HL-60 (cell line): Measurements from ENCODE around the gene OR8D4.

Experiments used
- DNase-seq, 2 experiments: peaks; one replicate each; pipeline ENCODE4 v3.0.0-alpha.2; 2010 to 2020; ENCODE audit warnings: low read depth in 1 of 2, low spot score in 1 of 2
- H3K27ac ChIP-seq: fragments of 250-450 bp; sonication (Bioruptor Pico); replicated peaks from 2 replicates; pipeline ENCODE4 v1.5.1; 2020; ENCODE audit warnings: mild to moderate bottlenecking, moderate library complexity
- H3K27me3 ChIP-seq: fragments of 250-450 bp; sonication (Bioruptor Pico); 2 replicates; pipeline ENCODE4 v1.5.1; 2021; ENCODE audit warnings: mild to moderate bottlenecking, moderate library complexity; ENCODE audit not compliant: insufficient read depth, poor library complexity, severe bottlenecking
- H3K4me3 ChIP-seq: replicated peaks from 2 replicates; pipeline ENCODE4 v1.5.1; 2011; ENCODE audit warnings: mild to moderate bottlenecking, control low read depth, low read length; ENCODE audit not compliant: insufficient read depth
- CTCF ChIP-seq: IDR thresholded peaks from one replicate; pipeline ENCODE4 v1.5.1; 2011; ENCODE audit warnings: low read length, control low read depth, inconsistent platforms; ENCODE audit not compliant: insufficient read depth
- GABPA ChIP-seq: IDR thresholded peaks from 2 replicates; pipeline ENCODE4 v1.6.1; 2012; ENCODE audit warnings: low read depth
- POLR2AphosphoS5 ChIP-seq: IDR thresholded peaks from 2 replicates; pipeline ENCODE4 v1.6.1; 2012; ENCODE audit warnings: low read depth
- REST ChIP-seq: IDR thresholded peaks from 2 replicates; pipeline ENCODE4 v1.6.1; 2012; ENCODE audit warnings: low read depth; ENCODE audit not compliant: insufficient replicate concordance
- SPI1 ChIP-seq: IDR thresholded peaks from 2 replicates; pipeline ENCODE4 v1.6.1; 2012; ENCODE audit warnings: low read depth, mild to moderate bottlenecking, borderline replicate concordance

OR8D4 gene

GRCh38 chr11:123885570-123885969 is 16.4 kb upstream of the OR8D4 start, which contains the start of gene TMEM225:
TMEM225 (minus strand) TSS chr11:123885670; CDS start chr11:123885425, 245 bp downstream.
- no peak for TF ChIP-seq CTCF
- TF ChIP-seq SPI1: no peak
- no peak for TF ChIP-seq POLR2AphosphoS5
- H3K27ac ChIP-seq: no peak within 1 kb of the TSS
- no peaks in the 10 kb centered on the region for H3K27me3 ChIP-seq
- DNase-seq: no peak
- H3K4me3 ChIP-seq: no peak within 1 kb of the TSS

- Histone ChIP-seq H3K27ac (no peak overlapping the region), H3K4me3 (no peak overlapping the region), H3K27me3 (no peaks in the 10 kb centered on the region)
- TF ChIP-seq CTCF (no peak), REST (no peak), POLR2AphosphoS5 (no peak), SPI1 (no peak), GABPA (no peak)
- DNase-seq: no peak
Measured at GRCh38 chr11:123892031-123892430, 9.9 kb upstream of the OR8D4 start.

GRCh38 chr11:123899792-123900191 is 2.2 kb upstream of the OR8D4 start:
- Histone ChIP-seq H3K27ac (no peak overlapping the region), H3K27me3 (no peaks in the 10 kb centered on the region), H3K4me3 (no peak overlapping the region)
- no peak for TF ChIP-seq POLR2AphosphoS5
- TF ChIP-seq SPI1: no peak
- TF ChIP-seq REST: no peak
- no peak for TF ChIP-seq CTCF
- TF ChIP-seq GABPA: no peak
- DNase-seq: no peak

GRCh38 chr11:123903932-123904331 is 2.0 kb downstream of the OR8D4 start:
- Histone ChIP-seq H3K27me3 (no peaks in the 10 kb centered on the region), H3K27ac (no peak overlapping the region), H3K4me3 (no peak overlapping the region)
- no peak for DNase-seq
- TF ChIP-seq GABPA (no peak), POLR2AphosphoS5 (no peak), SPI1 (no peak), REST (no peak), CTCF (no peak)
